ENCODE results near the gene KLK11. TPM values are rescaled to one million over a fixed set of nuclear protein-coding genes. Genes with fewer than 3 reads are reported as not detected.

KLK11 gene
- polyA plus RNA-seq, 1 experiment, result not detected

- ChIA-PET CTCF (no interaction called here), POLR2A (no interaction called here)
- Histone ChIP-seq H3K4me3 (ENCODE audit: low read depth, low read length) (no peak overlapping the region), H3K36me3 (ENCODE audit: control insufficient read depth, insufficient read depth, low read length) (no peaks in the 10 kb centered on the region), H3K27me3 (ENCODE audit: control insufficient read depth, insufficient read depth, low read length) (no peaks in the 10 kb centered on the region)
- no peak for DNase-seq (ENCODE audit: low read depth)
- TF ChIP-seq, protein P1, sequence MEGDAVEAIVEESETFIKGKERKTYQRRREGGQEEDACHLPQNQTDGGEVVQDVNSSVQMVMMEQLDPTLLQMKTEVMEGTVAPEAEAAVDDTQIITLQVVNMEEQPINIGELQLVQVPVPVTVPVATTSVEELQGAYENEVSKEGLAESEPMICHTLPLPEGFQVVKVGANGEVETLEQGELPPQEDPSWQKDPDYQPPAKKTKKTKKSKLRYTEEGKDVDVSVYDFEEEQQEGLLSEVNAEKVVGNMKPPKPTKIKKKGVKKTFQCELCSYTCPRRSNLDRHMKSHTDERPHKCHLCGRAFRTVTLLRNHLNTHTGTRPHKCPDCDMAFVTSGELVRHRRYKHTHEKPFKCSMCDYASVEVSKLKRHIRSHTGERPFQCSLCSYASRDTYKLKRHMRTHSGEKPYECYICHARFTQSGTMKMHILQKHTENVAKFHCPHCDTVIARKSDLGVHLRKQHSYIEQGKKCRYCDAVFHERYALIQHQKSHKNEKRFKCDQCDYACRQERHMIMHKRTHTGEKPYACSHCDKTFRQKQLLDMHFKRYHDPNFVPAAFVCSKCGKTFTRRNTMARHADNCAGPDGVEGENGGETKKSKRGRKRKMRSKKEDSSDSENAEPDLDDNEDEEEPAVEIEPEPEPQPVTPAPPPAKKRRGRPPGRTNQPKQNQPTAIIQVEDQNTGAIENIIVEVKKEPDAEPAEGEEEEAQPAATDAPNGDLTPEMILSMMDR (IDR thresholded peaks at IDR 0.05; ENCODE audit: insufficient read depth, low read depth, low read length), result no peak
These were observed 13.7 kb upstream of the KLK11 start for GRCh38 chr19:51040151-51040550.

- no peak for DNase-seq (ENCODE audit: low read depth)
These were observed 10.1 kb upstream of the KLK11 start for GRCh38 chr19:51036519-51036918.

GRCh38 chr19:51034704-51035103 is 8.3 kb upstream of the KLK11 start, which contains the start of gene KLK12:
KLK12 (minus strand) TSS chr19:51035002; CDS start chr19:51034621, 381 bp downstream.
- ChIA-PET CTCF (interaction anchor here (0.9 kb wide), 1 partner anchor 14 kb away, joined by 3 read pairs; no protein-coding TSS in a partner anchor), POLR2A (no interaction called here)
- H3K27me3 ChIP-seq (ENCODE audit: control insufficient read depth, insufficient read depth, low read length), result no peaks in the 10 kb centered on the region
- no peaks in the 10 kb centered on the region for H3K36me3 ChIP-seq (ENCODE audit: control insufficient read depth, insufficient read depth, low read length)
- TF ChIP-seq, protein P1 (IDR thresholded peaks at IDR 0.05; ENCODE audit: insufficient read depth, low read depth, low read length), result no peak
- DNase-seq (ENCODE audit: low read depth), result no peak
- no peak within 1 kb of the TSS for H3K4me3 ChIP-seq (ENCODE audit: low read depth, low read length)

More at GRCh38 chr19:51036519-51036918, 10.1 kb upstream of the KLK11 start:
- POLR2A ChIA-PET, result no interaction called here
- TF ChIP-seq, protein P1 (IDR thresholded peaks at IDR 0.05; ENCODE audit: insufficient read depth, low read depth, low read length), result no peak
- CTCF ChIA-PET, result no interaction called here
- Histone ChIP-seq H3K27me3 (ENCODE audit: control insufficient read depth, insufficient read depth, low read length) (no peaks in the 10 kb centered on the region), H3K4me3 (ENCODE audit: low read depth, low read length) (no peak overlapping the region), H3K36me3 (ENCODE audit: control insufficient read depth, insufficient read depth, low read length) (no peaks in the 10 kb centered on the region)

- DNase-seq (ENCODE audit: low read depth), result no peak
- TF ChIP-seq, protein P1 (IDR thresholded peaks at IDR 0.05; ENCODE audit: insufficient read depth, low read depth, low read length), result no peak
- no peaks in the 10 kb centered on the region for H3K36me3 ChIP-seq (ENCODE audit: control insufficient read depth, insufficient read depth, low read length)
- ChIA-PET POLR2A (no interaction called here), CTCF (no interaction called here)
- no peak overlapping the region for H3K4me3 ChIP-seq (ENCODE audit: low read depth, low read length)
- no peaks in the 10 kb centered on the region for H3K27me3 ChIP-seq (ENCODE audit: control insufficient read depth, insufficient read depth, low read length)
These were observed 5.4 kb upstream of the KLK11 start for GRCh38 chr19:51031880-51032225.

DNA sequence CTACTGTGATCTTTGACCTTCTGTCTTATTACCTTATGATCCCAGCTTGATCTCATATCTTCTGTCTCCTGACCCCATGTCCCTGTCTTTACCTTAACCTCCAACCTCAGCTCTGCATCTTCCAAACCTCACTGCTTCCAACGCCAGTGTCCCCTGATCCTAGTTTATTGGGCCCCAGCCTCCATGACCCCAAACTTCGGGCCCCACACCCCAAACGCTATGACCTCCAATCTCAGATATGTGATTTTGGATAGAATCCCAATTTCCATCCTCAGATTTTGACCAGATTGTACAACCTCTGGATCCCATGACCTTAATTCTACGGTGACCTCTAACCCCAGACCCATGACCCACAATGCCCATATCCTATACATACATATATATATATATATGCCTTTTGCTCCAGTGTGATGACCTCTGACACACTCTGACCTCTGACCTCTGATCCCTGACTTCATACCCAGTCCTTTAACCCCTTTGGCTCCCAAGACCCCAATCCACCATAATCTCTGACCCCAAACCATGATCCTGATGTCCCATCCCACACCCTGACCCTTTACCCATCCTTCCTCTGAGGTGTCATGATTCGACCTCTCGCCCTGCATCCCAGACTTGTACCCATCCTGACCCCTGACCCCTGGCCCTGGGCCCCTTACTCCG is 4.9 kb upstream of the KLK11 start:
- no peaks in the 10 kb centered on the region for H3K27me3 ChIP-seq (ENCODE audit: control insufficient read depth, insufficient read depth, low read length)
- TF ChIP-seq, protein P1 (IDR thresholded peaks at IDR 0.05; ENCODE audit: insufficient read depth, low read depth, low read length), result no peak
- DNase-seq (ENCODE audit: low read depth), result no peak
- H3K36me3 ChIP-seq (ENCODE audit: control insufficient read depth, insufficient read depth, low read length), result no peaks in the 10 kb centered on the region
- ChIA-PET POLR2A (no interaction called here), CTCF (no interaction called here)
- no peak overlapping the region for H3K4me3 ChIP-seq (ENCODE audit: low read depth, low read length)

Measured in BJ (cell line).